Measurements from ENCODE around the gene RAD51B. TPM values are rescaled to one million over a fixed set of nuclear protein-coding genes. Genes with fewer than 3 reads are reported as not detected.

The RAD51B gene
- total RNA-seq, 4 donors from 2014 or later = 14.0 to 16.4 (median 14.8) TPM

DNA sequence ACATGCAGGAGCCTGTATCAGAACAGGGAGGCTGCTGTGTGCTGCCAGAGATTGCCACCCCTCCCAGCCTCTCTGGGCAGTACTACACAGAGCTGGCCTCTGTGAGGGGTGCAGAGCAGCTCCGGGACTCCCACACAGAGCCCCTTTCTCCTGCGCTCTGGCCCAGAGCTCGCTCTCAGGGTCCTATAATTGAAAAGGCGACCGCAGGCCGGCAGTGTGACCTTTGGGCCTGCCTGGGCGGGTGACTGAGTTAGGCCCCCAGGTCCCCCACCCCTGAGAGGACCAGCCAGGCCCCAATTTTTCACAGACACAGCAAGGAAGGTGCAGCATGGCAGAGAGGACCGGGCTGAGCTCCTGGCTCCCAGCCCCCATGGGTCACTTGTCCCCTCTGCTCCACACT is 836.9 kb downstream of the RAD51B start:
- WGBS, 2 donors = 100% methylated on average over 6 of the region's 8 CpGs
- DNase-seq = no peak
- Histone ChIP-seq H3K27me3 (no peaks in the 10 kb centered on the region), H3K4me3 (replicated peaks in 1 of 3) (no peak overlapping the region), H3K27ac (no peak overlapping the region), H3K36me3 (no peaks in the 10 kb centered on the region), H3K4me1 (peaks cover 0 to 15% of the 10 kb centered on the region in 2 donors), H3K9me3 (no peaks in the 10 kb centered on the region)
- TF ChIP-seq CTCF (IDR thresholded peaks at IDR 0.05) = no peak
- TF ChIP-seq POLR2A (IDR thresholded peaks at IDR 0.05) = no peak
- intact Hi-C loops (cut with DNase I) = no loop called here

GRCh38 chr14:68657300-68658028 is 837.9 kb downstream of the RAD51B start:
- Histone ChIP-seq H3K27me3 (no peaks in the 10 kb centered on the region), H3K27ac (no peak overlapping the region), H3K36me3 (no peaks in the 10 kb centered on the region), H3K4me1 (peaks cover 0 to 15% of the 10 kb centered on the region in 2 donors), H3K4me3 (replicated peaks in 1 of 3) (no peak overlapping the region), H3K9me3 (no peaks in the 10 kb centered on the region)
- DNase-seq = no peak
- intact Hi-C loops (cut with DNase I) = no loop called here
- TF ChIP-seq POLR2A (IDR thresholded peaks at IDR 0.05) (no peak), CTCF (IDR thresholded peaks at IDR 0.05) (no peak)
- WGBS, 2 donors = 96 to 98% methylated on average over 3 to 4 of the region's 4 CpGs

DNA sequence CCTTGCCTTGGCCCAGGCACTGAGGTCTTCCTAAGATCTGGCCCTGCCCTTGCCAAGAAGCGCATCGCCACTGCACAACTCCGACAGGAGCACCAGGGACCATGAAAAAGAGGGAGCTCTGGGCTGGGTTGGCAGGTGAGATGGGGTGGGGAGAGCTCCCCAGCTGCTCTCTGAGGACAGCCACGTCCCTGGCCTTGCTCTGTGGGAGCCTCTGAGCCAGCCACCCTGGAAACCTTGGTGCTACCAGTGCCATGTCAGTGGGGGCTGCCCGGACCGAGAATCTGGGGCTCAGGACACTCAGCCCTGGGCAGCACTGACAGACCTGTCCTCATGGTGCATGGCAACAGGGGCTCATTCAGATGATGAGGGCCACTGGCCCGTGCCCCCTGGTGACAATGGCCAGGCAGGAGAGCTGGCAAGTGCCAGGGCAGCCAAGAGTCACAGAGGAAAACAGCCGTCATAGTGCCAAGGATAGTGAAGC is 838.5 kb downstream of the RAD51B start:
- H3K36me3 ChIP-seq = no peaks in the 10 kb centered on the region
- H3K27me3 ChIP-seq = no peaks in the 10 kb centered on the region
- no peak for DNase-seq
- H3K4me1 ChIP-seq = peaks cover 0 to 15% of the 10 kb centered on the region in 2 donors
- H3K9me3 ChIP-seq = no peaks in the 10 kb centered on the region
- H3K4me3 ChIP-seq (replicated peaks in 1 of 3) = no peak overlapping the region
- intact Hi-C loops (cut with DNase I) = no loop called here
- H3K27ac ChIP-seq = no peak overlapping the region
- TF ChIP-seq CTCF (IDR thresholded peaks at IDR 0.05) (no peak), POLR2A (IDR thresholded peaks at IDR 0.05) (no peak)
- WGBS, 2 donors = 86 to 94% methylated on average over 6 to 7 of the region's 8 CpGs

- H3K9me3 ChIP-seq = no peaks in the 10 kb centered on the region
- 64% methylated on average over 16 to 20 of the region's 20 CpGs for WGBS, 2 donors
- no peaks in the 10 kb centered on the region for H3K27me3 ChIP-seq
- intact Hi-C loops (cut with DNase I) = no loop called here
- H3K27ac ChIP-seq = no peak overlapping the region
- TF ChIP-seq CTCF (IDR thresholded peaks at IDR 0.05) = no peak
- H3K4me3 ChIP-seq (replicated peaks in 1 of 3) = no peak overlapping the region
- DNase-seq = no peak
- H3K36me3 ChIP-seq = no peaks in the 10 kb centered on the region
- H3K4me1 ChIP-seq = peaks cover 0 to 15% of the 10 kb centered on the region in 2 donors
Measured at GRCh38 chr14:68658943-68659931, 839.7 kb downstream of the RAD51B start.

Data from thyroid gland (tissue), 4 donors.